NCI-H82 (cell line): ENCODE results near the gene DNM1L.

Source experiments
- DNase-seq: peaks from one replicate; lab custom pipeline; 2025; lab: John Stamatoyannopoulos, UW

The DNM1L gene

DNA sequence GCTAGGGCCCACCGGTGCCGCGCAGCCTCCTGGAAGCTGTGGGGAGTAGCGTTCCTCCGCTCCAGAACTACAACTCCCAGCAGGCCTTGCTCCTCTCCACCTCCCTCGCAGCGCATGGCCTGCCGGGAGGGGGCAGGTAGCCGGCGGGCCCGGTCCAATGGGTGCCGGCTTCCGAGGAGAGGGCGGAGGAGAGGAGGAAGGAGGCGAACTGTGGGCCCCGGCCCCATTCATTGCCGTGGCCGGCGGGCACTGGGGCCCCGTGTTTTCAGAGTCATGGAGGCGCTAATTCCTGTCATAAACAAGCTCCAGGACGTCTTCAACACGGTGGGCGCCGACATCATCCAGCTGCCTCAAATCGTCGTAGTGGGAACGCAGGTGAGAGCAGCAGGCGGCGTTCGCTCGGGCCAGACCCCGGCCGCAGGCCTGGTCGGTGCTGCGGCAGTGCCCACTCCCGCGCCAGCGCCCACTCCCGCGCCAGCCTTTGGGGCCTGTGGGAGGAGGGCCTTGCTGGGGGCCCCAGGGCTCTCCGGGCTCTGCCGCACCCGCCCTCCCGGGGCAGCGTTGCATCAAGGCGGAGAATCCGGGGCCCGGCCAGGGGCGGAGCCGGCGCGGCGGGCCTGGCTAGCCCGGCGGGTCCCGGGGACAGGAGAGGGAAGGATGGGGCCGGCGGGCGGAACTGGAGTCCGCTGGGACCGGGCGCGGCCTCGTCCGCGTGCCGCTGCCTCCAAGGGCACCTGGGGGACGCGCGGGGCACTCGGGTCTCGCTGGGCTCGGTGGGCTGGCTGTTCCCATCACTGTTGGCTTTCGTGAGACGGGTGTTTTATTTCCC, at the start of gene DNM1L:
DNM1L (plus strand) TSS at position 211 of the 829 bp plus-strand sequence; CDS start at position 274, 63 bp downstream.
- DNase-seq: peak; percentile 99

DNA sequence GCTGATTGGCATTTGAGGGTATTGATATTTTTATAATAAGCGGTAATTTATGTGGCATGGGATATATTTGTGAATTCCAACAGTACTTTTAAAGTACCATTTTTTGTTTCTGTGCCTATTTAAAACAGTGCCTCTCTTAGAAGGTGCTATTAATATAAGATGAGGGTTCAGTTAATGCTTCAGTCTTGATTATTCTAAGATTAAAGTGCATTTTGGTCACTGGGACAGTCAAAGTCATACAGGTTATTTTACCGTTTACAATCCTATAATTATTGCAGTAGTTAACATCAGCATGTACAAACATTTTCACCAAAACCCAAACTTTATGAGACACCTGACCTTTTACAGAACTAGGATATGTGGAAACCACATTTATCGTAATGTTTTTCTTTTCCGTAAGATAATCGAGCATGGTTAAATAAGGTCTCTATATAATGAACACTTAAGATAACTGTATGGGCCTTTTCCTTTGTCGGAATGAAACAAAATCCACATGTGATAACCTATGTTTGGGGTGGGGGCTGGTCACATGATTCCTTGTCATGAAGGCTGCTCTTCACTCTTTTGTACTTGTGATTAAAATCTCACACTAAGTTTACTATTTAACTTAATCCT, 37.7 kb upstream of the DNM1L start:
- no peak for DNase-seq

DNA sequence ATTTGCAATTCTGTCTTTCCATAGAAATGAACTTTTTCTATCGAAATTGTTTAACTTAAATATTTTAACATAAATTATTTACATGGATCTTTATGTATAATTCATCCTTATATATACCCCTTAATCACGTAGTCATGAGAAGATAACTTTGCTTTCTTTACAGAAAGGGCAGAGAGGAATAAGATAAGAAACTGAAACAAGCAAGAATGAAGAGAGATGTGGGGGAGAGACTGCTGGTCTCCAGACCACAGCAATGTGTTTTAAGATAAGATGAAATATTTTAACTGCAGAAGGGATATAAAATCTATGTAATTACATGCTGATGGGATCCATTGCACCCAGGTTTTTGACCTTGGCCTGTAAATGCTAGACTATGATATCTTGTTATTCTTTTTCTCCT, 34.7 kb upstream of the DNM1L start:
- DNase-seq: no peak

DNA sequence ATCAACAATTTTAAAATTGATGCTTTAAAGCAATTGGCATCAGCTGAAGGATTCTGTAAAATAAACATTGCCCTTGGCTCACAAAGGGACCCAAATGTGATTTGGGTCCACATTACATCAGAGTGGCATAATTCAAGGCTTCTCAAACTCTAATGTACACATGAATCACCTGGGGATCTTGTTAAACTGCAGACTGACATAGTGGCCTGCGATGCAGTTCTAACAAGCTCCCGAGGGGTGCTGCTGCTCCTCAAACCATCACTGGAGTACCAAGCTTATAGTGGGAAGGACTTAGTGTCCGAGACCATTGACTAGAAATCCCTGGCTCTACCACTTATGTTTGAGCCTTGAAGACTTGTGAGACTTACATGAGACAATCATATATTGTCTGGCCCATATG, 31.8 kb upstream of the DNM1L start:
- peak; percentile 43 for DNase-seq

- DNase-seq: no peak
Measured at GRCh38 chr12:32650508-32650907, 28.6 kb upstream of the DNM1L start.

DNA sequence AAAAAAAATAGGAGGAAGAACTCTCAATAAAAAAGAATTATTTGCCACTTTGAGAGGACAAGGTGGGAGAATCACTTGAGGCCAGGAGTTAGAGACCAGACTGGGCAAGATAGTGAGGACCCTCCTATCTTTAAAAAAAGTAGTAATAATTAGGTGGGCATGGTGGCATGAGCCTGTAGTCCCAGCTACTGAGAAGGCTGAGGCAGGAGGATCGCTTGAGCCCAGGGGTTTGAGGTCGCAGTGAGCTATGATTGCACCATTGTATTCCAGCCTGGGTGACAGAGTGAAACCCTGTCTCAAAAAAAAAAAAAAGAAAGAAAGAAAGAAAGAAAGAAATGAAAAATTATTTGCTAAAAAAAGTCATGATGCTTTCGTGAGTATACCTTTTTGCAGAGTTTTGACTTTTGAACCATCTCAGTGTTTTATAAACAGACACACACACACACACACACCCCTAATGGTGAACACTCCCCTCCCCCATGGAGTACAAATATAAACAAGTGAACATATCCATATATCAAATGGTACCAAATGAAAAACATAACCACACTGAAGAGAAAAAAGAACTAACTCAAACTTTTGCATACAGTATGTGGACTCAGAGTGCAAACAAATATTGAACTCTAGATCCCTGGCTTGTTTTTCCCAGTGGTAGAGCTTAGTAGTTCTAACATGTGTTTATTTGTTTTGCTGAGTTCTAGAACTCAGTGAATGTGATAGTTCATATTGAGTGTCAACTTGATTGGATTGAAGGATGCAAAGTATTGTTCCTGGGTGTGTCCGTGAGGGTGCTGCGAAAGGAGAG, 27.7 kb upstream of the DNM1L start:
- DNase-seq: no peak

DNA sequence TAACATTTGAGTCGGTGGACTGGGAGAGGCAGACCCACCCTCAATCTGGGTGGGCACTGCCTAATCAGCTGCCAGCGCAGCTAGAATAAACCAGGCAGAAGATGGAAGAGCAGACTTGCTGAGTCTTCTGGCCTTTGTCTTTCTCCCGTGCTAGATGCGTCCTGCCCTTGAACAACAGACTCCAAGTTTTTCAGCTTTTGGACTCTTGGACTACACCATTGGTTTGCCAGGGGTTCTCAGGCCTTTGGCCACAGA, 27.2 kb upstream of the DNM1L start:
- no peak for DNase-seq

GRCh38 chr12:32659908-32660440, 19.1 kb upstream of the DNM1L start:
- no peak for DNase-seq

DNA sequence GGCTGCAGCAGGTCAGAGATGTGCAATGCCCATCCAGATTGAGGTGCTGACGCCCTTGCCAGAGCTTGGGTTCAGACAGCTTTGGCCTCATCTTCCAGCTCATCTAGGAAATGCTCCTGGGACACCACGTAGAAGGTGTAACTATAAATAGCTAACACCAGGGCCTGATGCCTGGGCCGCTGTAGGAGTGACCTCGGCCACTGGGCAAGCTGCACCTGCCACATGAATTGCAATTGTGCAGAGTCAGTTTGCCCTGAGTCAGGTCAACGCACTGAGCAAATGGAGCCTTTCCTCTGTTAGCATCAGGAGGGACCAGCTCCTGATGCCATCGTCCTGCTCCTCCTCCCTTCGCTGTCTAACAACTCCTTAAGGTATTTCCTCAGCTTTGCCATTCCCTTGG, 17.4 kb upstream of the DNM1L start:
- no peak for DNase-seq

DNA sequence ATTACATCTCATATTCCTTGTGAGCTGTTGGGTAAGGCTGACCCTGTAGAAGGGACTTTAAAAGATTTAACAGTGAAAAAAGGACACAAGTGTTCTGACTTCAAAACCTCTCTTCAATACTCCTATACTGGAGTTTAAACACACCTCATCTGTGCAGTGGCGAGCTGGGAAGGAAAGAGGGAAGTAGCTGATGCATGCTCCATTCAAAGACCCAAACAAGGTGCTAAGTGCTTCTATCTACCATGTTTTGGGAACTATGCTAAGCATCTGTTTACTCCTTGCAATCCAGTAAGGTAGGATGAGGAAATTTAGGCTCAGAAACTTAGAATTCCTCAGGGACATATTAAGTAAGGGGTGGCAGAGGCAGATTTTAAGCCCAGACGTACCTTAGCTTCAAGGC, 16.4 kb upstream of the DNM1L start:
- no peak for DNase-seq

- no peak for DNase-seq
Measured at GRCh38 chr12:32666018-32666417, 13.1 kb upstream of the DNM1L start.

DNA sequence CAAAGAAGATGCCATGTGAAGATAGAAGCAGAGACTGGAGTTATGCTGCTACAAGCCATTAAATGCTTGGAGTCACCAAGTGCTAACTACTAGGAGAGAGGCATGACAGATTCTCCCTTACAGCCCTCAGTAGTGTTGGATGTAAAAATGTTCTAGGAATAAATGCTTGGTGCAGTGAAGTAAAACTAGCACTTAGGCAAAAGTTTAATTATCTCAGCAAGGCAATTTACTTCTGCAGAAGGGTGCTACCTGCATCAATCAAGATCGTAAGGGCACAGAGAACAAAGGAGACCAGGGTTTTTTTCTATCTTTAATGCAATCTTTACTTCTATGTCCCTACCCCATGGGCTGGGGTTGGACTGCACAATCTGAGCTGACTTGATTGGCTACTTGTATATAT, 9.5 kb upstream of the DNM1L start:
- DNase-seq: no peak

DNA sequence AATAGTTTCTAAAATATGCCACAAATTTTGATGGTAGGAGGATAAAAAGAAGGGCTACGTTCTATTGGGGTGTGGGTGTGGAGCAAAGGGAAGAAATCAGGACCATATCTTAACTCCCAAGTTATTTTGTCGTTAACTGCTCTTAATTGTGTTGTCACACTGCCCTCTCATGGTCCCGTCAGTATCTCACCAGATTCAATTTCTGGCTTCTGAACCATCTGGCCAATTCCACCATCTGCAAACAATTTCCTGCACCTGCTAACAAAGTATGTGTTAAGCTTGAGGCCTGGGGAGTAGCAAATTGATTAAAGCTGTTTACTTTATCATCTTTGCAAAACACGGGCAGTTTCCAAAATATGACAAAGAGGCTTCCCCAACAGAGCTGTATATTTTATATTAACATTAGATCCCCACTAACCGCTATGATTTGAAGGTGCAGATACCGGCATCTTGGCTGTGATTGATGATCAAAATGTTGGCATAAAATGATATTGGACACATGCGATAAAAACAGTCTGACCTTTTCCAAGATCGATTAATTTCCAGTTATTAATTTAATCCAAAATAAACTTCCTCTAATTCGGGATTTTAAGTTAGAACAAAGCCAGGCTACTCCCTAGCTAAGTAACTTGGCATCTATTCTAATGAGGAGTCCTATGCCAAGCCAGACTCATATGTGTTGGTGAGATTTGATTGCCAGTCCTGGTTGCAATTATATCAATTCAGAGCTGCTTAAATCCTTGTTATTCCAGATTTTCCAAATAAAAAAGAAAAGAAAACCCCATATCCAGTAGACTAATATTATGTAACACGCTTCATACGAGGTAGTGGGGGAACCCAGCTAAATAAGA, 6.9 kb upstream of the DNM1L start:
- DNase-seq: peak; percentile 92

DNA sequence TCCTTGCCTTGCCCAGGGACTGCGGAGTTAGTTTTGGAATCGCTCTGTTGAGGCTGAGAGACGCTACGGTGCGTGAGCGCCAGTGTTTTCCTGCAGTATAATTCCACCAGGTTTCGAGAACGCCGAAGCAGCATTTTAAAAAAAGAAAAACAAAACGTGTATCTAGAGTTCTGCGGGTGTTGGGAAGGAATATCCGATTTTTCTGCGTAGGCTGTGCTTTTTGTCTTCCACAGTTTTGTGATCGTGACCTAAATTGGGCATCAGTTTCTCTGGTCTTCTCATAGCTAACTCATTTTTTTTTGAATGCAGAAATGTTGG, 778 bp downstream of the DNM1L start:
- no peak for DNase-seq

DNA sequence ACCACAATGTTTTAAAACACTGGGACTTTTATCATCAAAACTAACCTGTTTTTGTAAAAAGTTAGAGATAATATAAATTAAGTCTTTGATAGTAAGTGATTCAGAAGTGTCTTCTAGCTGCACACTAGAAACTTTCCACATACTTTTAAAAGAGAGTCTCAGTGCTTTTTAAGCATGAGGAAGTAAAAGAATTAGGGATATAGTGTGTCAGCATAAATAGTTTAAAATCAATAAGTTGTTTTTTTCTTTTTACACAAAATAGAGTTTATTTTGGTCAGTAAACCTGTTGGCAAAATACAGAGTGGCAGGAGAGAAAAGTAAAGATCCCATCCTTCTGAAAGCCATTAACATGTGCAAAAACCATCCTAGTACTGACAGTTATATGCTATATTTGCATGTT, 1.7 kb downstream of the DNM1L start:
- no peak for DNase-seq

GRCh38 chr12:32681272-32681671, 2.2 kb downstream of the DNM1L start:
- DNase-seq: no peak

DNA sequence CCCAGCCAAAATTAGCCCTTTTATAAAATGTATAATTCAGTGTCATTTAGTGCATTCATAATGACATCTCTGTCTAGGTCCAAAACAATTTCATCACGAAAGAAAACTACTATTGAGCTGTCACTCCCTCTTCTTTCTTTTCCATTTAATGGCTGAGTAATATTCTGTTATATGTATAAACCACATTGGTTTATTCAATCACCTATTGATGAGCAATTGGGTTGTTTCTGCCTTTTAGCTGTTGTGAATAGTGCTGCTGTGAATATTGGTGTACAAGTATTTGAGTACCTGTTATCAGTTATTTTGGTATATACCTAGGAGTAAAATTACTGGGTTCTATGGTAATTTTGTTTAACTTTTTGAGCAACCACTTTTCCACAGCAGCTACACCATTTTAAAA, 7.2 kb downstream of the DNM1L start:
- DNase-seq: no peak

GRCh38 chr12:32688786-32689185, 9.7 kb downstream of the DNM1L start:
- peak; percentile 59 for DNase-seq

DNA sequence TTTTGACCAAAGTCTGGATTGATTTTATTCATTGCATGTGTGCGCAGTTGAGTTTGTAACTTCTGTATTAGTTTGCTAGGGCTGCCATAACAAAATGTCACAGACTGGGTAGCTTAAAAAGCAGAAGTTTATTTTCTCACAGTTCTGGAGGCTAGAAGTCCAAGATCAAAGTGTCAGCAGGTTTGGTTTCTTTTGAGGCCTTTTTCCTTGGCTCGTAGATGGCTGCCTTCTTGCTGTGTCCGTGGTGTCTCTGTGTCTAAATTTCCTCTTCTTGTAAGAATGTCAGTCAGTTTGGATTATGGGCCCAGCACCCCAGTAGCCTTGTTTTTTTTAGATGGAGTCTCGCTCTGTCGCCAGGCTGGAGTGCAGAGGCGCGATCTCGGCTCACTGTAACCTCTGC, 11.8 kb downstream of the DNM1L start:
- DNase-seq: peak; percentile 27

GRCh38 chr12:32692358-32692757, 13.3 kb downstream of the DNM1L start:
- no peak for DNase-seq

- DNase-seq: no peak
Measured at GRCh38 chr12:32693036-32693435, 13.9 kb downstream of the DNM1L start.

DNA sequence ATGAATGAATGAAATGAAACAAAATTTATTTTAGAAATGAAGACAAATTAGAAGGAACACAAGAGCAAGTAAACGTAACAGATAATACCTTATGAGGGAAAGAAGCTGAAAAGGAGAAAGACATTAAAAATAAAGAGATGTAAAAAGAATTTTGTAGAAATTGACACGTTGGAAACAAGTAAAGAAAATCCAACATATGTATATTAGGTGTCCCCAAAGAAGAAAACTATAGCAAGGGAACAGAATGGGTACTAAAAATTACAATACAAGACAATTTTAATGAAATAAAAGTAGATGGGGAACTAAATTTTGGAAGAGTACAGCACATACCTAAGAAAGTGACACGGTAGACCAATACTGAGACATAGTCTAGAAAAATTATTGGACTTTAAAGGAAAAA, 16.7 kb downstream of the DNM1L start:
- DNase-seq: no peak
